PC-3 (cell line): ENCODE results near the gene NDUFA9.

Source experiments
- CTCF ChIP-seq: fragments of 300-600 bp; sonication (generic); conservative IDR thresholded peaks from 2 replicates; pipeline ENCODE4 v1.5.1; 2017; ENCODE audit warnings: antibody characterized with exemption, low read depth, mild to moderate bottlenecking, low read length
- EZH2 ChIP-seq: fragments of 300-600 bp; sonication (generic); IDR thresholded peaks from one replicate; pipeline ENCODE4 v1.6.1; 2017; ENCODE audit warnings: antibody characterized with exemption, mild to moderate bottlenecking, low read length; ENCODE audit not compliant: unreplicated experiment
- EZH2phosphoT487 ChIP-seq: fragments of 300-600 bp; sonication (generic); IDR thresholded peaks from 2 replicates; pipeline ENCODE4 v1.6.1; 2018; ENCODE audit warnings: mild to moderate bottlenecking, antibody characterized with exemption, low read length, borderline replicate concordance

GRCh38 chr12:4649358-4649661 lies 396 bp downstream of the NDUFA9 start:
- TF ChIP-seq CTCF (no peak), EZH2 (no peak), EZH2phosphoT487 (no peak)
